ENCODE data around the gene PKP4. TPM values are rescaled to one million over a fixed set of nuclear protein-coding genes. Genes with fewer than 3 reads are reported as not detected.
"Not testable (repeated sequence)": the region's sequence is repeated elsewhere in the genome, so short reads cannot be mapped to it uniquely, and the experiment has no call there.

The PKP4 gene, protein sequence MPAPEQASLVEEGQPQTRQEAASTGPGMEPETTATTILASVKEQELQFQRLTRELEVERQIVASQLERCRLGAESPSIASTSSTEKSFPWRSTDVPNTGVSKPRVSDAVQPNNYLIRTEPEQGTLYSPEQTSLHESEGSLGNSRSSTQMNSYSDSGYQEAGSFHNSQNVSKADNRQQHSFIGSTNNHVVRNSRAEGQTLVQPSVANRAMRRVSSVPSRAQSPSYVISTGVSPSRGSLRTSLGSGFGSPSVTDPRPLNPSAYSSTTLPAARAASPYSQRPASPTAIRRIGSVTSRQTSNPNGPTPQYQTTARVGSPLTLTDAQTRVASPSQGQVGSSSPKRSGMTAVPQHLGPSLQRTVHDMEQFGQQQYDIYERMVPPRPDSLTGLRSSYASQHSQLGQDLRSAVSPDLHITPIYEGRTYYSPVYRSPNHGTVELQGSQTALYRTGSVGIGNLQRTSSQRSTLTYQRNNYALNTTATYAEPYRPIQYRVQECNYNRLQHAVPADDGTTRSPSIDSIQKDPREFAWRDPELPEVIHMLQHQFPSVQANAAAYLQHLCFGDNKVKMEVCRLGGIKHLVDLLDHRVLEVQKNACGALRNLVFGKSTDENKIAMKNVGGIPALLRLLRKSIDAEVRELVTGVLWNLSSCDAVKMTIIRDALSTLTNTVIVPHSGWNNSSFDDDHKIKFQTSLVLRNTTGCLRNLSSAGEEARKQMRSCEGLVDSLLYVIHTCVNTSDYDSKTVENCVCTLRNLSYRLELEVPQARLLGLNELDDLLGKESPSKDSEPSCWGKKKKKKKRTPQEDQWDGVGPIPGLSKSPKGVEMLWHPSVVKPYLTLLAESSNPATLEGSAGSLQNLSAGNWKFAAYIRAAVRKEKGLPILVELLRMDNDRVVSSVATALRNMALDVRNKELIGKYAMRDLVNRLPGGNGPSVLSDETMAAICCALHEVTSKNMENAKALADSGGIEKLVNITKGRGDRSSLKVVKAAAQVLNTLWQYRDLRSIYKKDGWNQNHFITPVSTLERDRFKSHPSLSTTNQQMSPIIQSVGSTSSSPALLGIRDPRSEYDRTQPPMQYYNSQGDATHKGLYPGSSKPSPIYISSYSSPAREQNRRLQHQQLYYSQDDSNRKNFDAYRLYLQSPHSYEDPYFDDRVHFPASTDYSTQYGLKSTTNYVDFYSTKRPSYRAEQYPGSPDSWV
- total RNA-seq (2014; rRNA removed; shearing (Covaris generic)): 39.6 and 52.6 TPM in 2 replicates

DNA sequence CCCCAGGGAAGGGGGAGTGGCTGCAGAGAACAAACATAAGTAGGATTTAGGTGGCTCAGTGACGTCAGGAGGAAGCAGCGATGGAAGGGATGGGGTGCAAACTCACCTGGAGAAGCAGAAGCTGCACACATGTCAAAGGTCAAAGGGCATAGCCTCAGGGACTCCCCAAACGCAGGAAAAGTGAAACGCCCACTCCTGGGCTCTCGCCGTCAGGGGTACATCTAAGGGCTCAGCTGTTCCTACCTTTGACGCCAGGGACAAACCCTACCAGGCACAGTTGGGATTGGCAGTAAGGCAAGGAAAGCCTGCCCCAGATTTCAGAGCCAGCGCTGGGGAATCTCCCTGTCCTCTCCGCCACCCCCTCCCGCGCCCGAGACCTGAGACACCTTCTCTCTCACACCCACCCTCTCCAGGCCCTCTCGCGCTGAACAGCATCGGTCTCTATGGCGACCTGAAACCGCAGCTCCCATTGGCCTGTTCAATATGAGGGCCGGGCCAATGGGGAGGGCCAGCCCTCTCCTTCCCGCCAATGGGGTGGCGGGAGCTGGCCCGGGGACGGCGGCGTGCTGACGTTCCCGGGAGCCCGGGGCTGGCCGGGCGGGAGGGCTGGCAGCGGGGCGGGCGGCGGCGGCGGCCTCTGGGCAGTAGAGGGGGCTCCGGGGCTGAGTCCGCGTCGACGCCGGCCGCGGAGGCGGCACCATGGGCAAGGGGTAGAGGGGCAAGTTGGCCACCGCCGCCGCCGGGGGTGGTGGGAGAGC lies at the start of gene PKP4, which contains the start of gene CCDC148:
Gene PKP4 (plus strand): TSS at position 644 of the 758 bp plus-strand sequence. CDS start 76,233 bp downstream, outside the sequence.
Gene CCDC148 (minus strand): TSS at position 445 of the 758 bp plus-strand sequence. CDS start 314 bp downstream, at position 131.
- peak; percentile 91 for DNase-seq (ENCODE audit: low spot score)

DNA sequence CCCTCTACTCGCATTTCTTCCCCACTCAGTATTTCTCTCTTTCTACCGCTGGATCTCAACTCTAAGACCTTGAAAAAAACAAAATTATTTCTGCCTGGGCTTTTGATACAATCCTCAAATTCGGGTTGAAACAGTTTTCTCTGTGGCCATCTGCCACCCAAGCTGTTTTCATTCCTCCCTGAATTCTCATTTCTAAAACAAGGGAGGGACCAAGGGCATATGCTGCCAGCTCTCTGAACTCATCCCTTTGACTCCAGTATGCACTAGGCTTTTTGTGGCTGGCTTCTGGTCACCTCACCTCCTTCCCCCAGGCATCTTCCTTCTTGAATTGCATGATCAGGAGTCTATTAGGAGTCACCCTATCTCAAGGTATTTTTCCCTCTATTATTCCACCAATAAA lies 49.7 kb upstream of the PKP4 start:
- no peak for DNase-seq (ENCODE audit: low spot score)

DNA sequence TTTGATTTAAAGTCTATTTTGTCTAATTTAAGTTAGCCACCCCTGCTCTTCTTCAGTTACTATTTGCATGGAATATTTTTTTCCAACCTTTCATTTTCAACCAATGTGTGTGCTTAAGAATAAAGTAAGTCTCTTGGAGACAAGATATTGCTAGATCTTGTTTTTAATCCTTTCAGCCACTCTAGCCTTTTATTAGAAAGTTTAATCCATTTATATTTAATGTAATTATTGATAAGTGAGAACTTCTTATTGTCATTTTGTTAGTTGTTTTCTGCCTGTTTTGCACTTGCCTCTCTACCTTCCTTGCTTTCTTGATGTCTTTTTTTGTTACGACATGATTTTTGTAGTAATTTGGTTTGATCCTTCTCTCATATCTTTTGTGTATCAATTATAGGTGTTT lies 46.6 kb upstream of the PKP4 start:
- DNase-seq (ENCODE audit: low spot score): no peak

DNA sequence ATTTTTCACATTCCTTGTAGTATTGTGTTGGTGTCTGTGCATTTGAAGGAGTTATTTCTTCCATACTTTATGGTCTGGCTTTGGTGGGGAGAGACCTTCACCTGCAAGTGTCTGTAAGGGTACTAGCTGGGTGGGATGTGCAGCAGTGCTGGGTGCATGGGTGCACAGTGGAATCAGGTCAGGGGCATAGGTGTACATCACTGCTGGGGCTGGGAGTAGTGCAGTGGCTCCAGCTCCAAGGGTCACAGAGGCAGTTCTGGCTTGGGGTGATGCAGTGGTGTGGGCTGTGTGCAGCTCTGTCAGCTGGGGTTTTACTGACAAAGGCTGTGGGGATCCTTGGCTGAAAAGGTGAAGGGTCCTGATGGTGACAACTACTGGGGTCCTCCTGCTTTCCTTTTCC lies 45.0 kb upstream of the PKP4 start:
- DNase-seq (ENCODE audit: low spot score): no peak

DNA sequence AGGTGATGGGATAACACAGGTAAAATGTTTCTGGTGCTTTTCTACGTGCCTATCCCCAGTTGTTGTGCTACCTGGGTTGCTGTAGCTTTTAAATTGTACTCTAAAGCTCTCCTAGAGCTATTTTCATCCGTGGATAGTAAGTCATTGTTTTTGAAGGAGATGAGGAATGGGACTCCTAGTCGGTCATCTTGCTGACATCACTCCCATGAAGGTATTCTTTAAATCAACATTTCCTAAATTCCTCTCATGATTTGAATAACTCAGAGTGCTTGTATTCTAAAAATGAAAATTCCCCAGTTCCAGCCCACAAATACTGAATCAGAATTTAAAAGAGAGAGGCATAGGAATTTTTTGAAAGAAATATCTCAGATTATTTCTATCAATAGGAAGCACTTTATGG lies 44.5 kb upstream of the PKP4 start:
- peak; percentile 65 for DNase-seq (ENCODE audit: low spot score)

DNA sequence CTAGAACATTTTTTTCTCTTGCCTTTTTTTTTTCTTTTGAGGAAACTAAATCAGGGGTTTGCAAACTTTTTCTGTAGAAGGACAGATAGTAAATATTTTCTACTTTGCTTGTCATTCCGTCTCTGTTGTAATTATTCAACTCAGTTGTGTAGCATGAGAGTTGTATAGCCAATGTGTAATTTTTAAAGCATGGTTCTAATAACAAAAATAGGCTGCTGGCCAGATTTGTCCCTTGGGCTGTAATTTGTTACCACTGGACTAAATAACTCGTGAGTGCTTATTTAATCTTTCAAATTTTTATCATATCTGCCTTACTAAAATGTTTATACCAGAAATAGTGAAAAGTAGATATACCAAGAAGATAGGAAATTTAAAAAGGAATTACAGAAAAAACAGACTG lies 43.2 kb upstream of the PKP4 start:
- DNase-seq (ENCODE audit: low spot score): no peak

DNA sequence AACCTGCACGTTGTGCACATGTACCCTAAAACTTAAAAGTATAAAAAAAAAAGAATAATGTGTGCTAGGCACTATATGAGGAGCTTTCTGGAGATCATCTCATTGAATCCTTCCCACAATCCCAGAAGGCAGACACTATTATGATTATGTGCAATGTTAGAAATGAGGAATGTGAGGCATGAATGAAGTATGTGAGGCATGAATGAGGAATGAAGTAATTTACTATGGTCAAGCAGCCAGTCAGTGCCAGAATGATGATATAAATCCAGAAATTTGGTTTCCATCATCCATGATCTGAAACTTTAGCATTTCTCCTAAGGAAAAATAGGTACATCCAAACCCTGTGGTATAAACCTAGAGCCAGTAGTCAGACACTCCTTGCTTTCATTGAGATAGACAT lies 42.2 kb upstream of the PKP4 start:
- peak; percentile 51 for DNase-seq (ENCODE audit: low spot score)

DNA sequence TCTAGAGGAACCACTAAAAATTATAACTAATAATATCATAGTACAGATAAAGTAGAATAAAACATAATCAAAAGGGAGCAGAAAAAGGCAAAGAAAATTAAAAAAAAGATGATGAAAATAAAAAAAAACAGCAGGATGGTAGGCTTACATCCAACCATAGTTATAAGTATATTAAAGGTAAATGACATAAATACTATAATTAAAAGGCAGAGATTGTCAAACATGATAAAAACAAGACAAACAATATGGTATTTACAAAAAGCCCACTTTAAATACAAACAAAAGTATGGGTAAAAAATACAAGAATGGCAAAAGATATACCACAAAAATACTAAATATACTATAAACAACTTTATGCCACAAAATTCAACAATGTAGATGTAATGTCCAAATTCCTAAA lies 24.6 kb upstream of the PKP4 start:
- no peak for DNase-seq (ENCODE audit: low spot score)

DNA sequence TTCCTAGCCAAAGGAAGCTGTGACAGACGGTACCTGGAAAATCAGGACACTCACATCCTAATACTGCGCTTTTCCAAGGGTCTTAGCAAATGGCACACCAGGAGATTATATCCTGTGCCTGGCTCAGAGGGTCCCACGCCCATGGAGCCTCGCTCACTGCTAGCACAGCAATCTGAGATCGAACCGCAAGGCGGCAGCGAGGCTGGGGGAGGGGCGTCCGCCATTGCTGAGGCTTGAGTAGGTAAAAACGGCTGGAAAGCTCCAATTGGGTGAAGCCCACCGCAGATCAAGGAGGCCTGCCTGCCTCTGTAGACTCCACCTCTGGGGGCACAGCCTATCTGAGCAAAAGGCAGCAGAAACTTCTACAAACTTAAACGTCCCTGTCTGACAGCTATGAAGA lies 23.0 kb upstream of the PKP4 start:
- DNase-seq (ENCODE audit: low spot score): not testable (repeated sequence)

DNA sequence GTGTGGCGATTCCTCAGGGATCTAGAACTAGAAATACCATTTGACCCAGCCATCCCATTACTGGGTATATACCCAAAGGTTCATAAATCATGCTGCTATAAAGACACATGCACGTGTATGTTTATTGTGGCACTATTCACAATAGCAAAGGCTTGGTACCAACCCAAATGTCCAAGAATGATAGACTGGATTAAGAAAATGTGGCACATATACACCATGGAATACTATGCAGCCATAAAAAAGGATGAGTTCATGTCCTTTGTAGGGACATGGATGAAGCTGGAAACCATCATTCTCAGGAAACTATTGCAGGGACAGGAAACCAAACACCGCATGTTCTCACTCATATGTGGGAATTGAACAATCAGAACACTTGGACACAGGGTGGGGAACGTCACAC lies 17.7 kb upstream of the PKP4 start:
- DNase-seq (ENCODE audit: low spot score): not testable (repeated sequence)

DNA sequence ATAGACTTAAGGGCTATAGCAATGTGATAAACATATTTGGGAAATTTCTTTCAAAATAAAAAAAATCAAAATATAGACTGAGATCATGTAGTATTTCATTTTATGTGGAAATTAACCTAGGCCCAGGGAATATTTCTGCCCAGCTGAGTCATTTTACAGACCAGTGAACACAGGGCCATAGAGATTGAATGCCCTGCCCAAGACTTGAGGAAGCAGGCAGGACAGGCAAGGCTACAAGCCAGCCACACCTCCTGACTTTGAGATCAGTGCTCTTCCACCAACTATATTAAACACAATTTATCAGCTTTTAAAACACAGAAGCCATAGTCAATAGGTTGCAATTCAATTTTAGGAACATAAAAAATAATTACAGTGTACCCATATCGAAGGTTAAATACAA lies 13.1 kb upstream of the PKP4 start:
- no peak for DNase-seq (ENCODE audit: low spot score)

DNA sequence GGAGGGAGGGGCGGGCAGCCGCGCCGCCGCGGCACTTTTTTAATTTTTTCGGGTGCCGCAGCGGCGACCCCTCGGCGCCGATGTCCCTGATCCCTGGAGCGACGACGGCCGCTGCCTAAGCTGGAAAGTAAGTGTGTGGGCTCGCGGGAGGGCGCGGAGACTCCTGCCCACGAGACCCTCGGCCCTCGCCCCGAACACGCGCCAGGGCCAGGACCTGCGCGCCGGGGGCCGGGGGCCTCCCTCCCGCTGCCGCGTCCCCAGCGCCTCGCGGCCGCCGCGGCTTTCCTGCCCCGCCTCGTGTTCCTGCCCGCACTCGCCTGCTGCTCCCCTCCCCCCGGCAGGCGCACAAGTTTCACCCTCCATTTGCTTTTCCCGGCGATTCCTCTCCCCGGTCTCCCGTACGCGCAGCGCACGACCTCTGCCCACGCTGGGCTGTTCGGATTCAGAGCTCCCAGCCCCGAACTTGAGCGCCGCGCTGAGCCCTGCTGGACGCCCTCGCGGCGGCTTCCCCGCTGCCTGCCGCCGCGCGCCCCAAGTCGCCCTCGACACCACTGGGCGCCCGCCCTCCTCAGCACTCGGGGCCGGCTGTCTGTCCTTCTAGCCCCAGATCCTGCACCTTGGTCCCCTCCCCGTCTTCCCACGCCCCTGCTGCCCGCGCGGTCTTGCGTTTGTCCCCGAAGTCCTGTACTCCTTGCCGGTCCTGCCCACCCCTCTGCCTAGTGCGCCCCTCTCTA lies 507 bp downstream of the PKP4 start:
- DNase-seq (ENCODE audit: low spot score): peak; percentile 33

DNA sequence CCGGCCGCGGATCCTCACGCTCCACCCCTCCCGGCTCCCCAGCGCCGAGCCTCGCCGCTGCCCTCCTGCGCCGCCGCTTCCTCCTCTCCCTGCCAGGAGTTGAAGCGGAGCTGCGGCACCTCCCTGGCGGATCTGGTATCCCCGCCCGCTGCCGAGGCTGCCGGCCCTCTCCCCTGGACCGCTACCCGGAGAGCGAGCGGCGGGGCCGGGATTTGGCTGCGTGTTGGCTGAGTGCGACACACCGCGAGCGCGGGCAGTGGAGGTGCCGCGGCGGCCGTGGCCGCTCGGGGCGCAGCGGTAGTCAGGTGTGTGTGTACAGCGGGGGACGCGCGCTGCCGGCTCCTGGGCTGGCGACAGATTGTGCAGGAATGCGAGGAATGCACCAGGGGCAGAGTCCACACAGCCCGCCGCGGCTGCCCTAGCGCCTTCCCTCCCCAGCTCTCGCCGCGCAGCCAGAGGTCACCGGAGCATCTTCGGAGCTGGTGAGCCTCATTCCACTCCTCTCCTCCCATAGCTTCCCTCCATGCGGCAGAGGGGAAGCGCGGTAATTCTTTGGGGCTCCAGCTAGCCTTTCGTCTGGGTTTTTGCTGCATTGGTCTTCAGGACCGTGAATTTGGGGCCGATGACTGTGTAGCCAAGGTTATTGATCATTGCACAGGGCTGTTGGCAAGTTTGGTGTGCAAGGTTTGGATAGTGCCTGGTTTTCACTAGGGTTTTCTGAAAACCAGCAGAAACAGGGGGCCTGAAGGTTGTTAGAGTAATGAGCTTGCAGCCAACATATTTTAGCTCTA lies 1.3 kb downstream of the PKP4 start:
- DNase-seq (ENCODE audit: low spot score): peak; percentile 73

DNA sequence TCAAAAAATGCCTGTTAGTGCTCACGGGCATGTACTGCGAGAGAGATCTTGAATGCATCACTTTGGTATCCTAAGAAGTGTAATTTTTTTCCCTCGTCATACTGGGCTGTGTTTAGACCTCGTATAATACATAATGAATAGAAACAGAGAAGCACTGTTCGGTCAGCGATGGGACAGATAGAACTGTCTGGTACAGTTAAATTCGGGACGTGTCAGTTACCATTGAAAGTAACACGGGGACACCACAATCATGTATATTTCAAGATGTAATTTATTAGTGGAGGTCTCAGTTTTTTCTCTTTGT lies 1.8 kb downstream of the PKP4 start:
- DNase-seq (ENCODE audit: low spot score): no peak

DNA sequence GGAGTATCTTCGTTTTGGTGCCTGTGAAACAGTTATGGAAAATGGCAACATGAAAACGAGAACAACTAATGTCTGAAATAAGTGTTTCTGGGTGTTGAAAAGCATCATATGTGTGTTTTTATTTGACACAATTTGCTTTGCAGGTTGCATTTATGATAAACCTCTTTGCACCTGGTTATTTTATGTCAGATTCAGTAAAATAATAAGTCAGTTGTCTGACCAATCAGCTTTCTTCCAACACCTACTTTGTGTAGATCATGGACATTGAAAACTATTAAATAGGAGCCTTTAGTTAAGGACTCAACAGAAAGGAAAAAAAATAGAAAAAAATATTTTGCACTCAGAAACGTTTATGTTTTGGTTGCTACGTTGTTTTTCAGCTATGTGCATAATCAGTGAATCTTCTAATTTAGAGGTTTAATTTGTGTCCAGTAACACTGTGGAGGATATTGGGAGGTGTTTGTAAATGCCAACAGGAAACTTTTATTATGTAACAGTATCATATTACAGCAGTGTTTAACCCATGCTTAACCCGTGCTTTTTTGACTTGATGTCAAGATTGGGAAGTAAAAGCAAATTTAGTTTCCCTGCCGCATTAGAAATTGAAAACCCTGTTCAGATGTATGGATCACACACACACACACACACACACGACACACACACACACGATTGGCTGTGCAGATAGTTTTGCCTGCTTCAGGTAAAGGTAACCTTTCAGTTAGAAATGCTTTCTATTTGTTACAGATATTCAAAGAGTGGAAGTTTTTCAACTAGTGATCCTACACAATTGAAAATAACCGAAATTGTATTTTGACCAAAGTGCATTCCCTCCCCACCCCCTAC lies 2.6 kb downstream of the PKP4 start:
- no peak for DNase-seq (ENCODE audit: low spot score)

DNA sequence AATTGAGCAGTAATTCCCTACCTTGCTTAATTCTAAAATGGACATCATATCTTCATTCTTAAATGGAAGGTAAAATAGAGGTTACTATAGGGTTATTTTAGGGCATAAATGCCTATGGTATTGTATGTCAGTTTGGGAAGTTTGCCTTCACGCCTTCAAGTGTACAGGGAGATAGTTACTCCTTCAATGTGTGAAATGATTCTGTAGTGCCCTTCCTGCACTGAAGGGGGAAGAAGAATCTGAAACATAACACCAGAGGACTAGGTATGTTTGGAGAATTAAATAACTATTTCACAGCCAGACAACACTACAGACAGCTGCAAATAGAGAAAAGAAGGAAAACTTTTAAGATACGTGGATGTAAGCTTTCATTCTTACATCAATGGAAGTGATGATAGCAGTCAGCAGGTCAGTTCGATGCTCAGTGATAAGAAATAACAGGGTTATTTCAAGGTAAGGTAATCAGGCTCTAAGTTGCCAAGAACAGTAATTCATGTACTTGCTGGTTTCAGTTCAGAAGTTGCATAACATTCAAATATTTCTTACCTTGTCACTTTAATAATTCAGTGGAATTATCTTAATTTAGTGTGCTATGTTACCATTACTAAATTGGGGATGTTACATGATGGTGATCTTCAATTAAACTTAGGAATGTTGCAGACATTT lies 4.0 kb downstream of the PKP4 start:
- DNase-seq (ENCODE audit: low spot score): no peak

DNA sequence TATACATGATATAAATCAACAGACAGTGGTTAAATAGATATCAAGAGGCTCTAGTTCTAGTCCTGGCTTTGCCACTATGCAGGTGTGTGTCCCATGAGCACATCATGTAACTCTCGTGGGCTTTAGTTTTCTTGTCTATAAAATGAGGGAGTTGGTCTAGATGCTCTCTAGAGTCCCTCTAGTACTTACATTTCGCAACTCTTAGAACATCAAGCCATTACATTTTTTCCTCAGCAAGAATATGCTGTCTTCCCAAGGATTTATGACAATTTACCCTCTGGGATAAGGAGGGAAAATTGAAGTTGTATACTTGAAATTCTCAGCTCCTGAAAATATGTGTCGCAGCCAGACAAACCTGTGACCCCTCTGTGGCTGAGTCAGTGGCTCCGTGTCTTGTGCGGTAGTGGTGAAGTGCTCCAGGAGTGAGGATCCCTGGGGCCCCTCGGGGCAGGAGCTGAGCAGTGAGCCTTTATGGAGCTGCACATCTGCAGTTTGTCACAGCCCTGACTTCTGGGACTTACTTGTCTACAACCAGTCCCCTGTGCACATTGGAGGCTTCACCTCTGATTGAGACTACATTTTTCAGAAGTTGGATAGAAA lies 6.8 kb downstream of the PKP4 start:
- DNase-seq (ENCODE audit: low spot score): no peak

Data from A172 (cell line).